NCI-H1417 (cell line): Measurements from ENCODE around the gene NRN1L.

Experiments
- DNase-seq, 3 experiments: peaks; one replicate each; lab custom pipeline; 2025; lab: John Stamatoyannopoulos, UW

NRN1L gene

DNA sequence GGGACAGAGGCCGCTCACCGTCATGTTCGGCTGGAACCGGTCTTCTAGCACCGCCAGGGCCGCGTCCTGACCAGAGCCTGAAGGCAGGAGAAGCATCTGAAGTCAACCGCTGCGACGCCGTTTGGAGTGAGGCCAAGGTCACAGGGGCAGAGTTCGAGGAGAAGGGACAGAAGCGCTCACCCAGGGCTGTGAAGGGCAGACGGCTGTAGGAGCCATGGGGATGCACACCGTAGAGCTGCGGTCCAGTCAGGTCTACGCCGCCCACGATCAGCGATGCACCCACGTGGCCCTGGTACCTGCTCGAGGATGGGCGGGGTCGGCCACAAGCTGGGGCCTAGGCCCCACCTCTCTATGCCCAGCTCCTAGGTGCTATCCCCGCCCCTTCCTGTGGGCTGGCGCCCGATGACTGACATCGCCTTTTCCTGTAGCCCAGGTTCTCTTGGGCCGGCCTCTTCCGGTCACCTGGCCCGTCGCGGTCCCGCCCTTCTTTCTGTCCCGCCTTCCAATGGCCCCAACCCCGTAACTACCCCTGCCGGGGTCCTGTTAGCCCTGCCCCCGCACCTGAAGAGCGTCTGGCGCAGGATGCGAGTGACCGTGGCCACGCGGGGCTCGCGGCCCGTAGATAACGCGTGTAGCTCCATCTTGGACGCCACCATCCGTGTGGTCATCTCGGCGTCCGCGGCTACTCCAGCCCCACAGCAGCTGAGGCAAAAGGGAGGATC lies 50.9 kb downstream of the NRN1L start:
- DNase-seq: peak; percentile 92 to 98 (median 96)
